Fibroblast of villous mesenchyme (primary cell): Measurements from ENCODE around the gene GSG1L. TPM values are rescaled to one million over a fixed set of nuclear protein-coding genes. Genes with fewer than 3 reads are reported as not detected.

Experiments
- DNase-seq: peaks from one replicate; pipeline ENCODE4 v3.0.0-alpha.2; 2010; ENCODE audit warnings: low read depth
- H3K4me3 ChIP-seq: 2 replicates; pipeline ENCODE4 v1.5.1; 2011; ENCODE audit warnings: low read depth, mild to moderate bottlenecking, low read length
- total RNA-seq: library from RNA; depleted of rRNA; stranded (reverse); fragments of >200 nt; gene quantifications from 2 replicates; pipeline ENCODE4 v1.2.3, GENCODE V29; 2012
- TF ChIP-seq, protein P1 (sequence below): IDR thresholded peaks from 2 replicates; pipeline ENCODE4 v1.5.1; 2012; ENCODE audit warnings: low read depth, mild to moderate bottlenecking, low read length; ENCODE audit not compliant: insufficient read depth

Gene GSG1L
- total RNA-seq, 1 donor = not detected

GRCh38 chr16:27959914-27960313, 103.6 kb downstream of the GSG1L start:
- no peak for DNase-seq
- TF ChIP-seq, protein P1, sequence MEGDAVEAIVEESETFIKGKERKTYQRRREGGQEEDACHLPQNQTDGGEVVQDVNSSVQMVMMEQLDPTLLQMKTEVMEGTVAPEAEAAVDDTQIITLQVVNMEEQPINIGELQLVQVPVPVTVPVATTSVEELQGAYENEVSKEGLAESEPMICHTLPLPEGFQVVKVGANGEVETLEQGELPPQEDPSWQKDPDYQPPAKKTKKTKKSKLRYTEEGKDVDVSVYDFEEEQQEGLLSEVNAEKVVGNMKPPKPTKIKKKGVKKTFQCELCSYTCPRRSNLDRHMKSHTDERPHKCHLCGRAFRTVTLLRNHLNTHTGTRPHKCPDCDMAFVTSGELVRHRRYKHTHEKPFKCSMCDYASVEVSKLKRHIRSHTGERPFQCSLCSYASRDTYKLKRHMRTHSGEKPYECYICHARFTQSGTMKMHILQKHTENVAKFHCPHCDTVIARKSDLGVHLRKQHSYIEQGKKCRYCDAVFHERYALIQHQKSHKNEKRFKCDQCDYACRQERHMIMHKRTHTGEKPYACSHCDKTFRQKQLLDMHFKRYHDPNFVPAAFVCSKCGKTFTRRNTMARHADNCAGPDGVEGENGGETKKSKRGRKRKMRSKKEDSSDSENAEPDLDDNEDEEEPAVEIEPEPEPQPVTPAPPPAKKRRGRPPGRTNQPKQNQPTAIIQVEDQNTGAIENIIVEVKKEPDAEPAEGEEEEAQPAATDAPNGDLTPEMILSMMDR = no peak
- H3K4me3 ChIP-seq = no peak overlapping the region

DNA sequence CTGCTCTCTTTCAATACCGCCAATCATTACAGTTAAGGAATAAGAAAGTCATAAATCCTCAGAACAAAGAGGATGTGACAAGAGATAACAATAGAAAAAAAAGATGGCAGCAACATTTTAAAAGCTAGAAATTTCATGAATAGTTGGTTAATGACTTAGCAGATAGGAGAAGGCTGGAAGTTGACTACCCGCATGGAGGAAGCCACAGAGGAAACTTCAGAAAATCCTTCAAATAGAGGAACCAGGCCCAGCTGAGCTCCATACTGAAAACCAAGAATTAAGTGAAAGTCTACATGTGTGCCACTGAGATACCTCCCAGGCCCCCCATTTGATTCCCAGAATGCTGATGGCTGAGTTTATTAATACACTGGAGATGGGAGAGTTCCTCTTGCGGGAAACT, 109.3 kb downstream of the GSG1L start:
- H3K4me3 ChIP-seq = no peak overlapping the region
- TF ChIP-seq, protein P1 = no peak
- no peak for DNase-seq

DNA sequence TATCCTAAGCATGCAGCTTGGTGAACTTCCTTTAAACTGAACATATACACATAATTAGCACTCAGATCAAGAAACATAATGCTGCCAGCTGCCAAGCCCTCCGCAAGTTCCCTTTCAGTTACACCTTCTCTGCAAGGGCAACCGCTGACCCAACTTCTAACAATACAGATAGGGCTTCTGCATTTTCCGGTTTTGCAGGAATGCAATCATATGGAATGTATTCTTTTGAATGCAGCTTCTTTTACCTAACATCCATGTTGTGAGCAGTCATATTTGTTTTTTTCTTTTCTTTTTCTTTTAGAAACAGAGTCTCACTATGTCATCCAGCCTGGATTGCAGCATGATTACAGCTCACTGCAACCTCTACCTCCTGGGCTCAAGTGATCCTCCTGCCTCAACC, 110.7 kb downstream of the GSG1L start:
- H3K4me3 ChIP-seq = no peak overlapping the region
- TF ChIP-seq, protein P1 = no peak
- no peak for DNase-seq

DNA sequence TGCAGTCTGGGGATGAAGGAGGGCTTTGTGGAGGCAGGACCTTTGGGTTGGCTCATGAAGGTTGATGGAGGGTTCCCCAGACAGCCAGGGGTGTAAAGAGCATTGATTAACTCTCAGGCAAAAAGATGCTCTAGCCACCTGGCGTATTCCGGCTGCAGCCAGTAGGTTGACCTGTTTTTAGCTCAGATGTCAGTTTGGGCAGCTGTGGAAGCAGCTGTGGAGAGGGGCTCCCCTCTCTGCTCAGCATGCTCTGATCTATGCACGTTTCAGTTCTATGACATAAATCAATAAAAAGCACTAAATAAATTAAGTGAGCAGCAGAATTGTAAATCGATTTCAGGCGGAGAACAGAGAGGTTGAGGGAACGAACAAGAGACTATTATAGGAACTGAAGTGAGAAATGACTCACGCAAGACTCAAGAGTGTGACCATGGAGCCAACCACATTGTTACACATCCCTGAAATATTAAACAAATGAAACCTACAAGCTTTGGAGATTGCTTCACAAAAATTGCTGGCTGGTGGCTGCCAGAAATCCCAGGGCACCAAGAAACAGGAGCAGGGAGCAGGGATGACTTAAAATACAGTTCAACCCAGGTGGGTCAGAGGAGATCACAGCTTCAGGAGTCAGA, 111.9 kb downstream of the GSG1L start:
- no peak for DNase-seq
- TF ChIP-seq, protein P1 = no peak
- no peak overlapping the region for H3K4me3 ChIP-seq

GRCh38 chr16:27950206-27950887, 113.2 kb downstream of the GSG1L start:
- TF ChIP-seq, protein P1 = no peak
- no peak for DNase-seq
- no peak overlapping the region for H3K4me3 ChIP-seq

GRCh38 chr16:27947696-27948095, 115.8 kb downstream of the GSG1L start:
- no peak overlapping the region for H3K4me3 ChIP-seq
- DNase-seq = no peak
- TF ChIP-seq, protein P1 = no peak
